Caco-2 (cell line): Measurements from ENCODE around the gene ALK. TPM values are rescaled to one million over a fixed set of nuclear protein-coding genes. Genes with fewer than 3 reads are reported as not detected.

ENCODE experiments used
- BruUV-seq: library from RNA; stranded (reverse); fragments of 400-500 nt; replicated peaks from 2 replicates; lab custom pipeline; 2021; lab: Mats Ljungman, UMichigan
- CTCF ChIA-PET: fragments of 300-600 bp; sonication (Branson Sonifier 250); formaldehyde crosslinking; loops from one replicate; lab custom pipeline; 2022; ENCODE audit warnings: antibody characterized with exemption; lab: Charles Lee
- POLR2A ChIA-PET: fragments of 300-600 bp; sonication (Branson Sonifier 250); formaldehyde crosslinking; loops from one replicate; lab custom pipeline; 2022; ENCODE audit warnings: antibody characterized with exemption; lab: Charles Lee
- DNase-seq, 2 experiments: peaks; one replicate each; pipeline versions ENCODE4 v3.0.0 to v3.0.0-alpha.2; 2020 to 2022
- H3K27me3 ChIP-seq: replicated peaks from 2 replicates; pipeline ENCODE4 v1.6.0; 2011; ENCODE audit warnings: low read length; ENCODE audit not compliant: control insufficient read depth, insufficient read depth
- H3K36me3 ChIP-seq: 2 replicates; pipeline ENCODE4 v1.5.1; 2011; ENCODE audit warnings: low read length; ENCODE audit not compliant: control insufficient read depth, insufficient read depth
- H3K4me1 ChIP-seq: fragments of 250-450 bp; sonication (Bioruptor Pico); 2 replicates; pipeline ENCODE4 v1.5.1; 2020; ENCODE audit warnings: mild to moderate bottlenecking
- H3K4me3 ChIP-seq: 2 replicates; pipeline ENCODE4 v1.5.1; 2011; ENCODE audit warnings: low read depth, mild to moderate bottlenecking, control low read depth, low read length
- H3K9me3 ChIP-seq: fragments of 250-450 bp; sonication (Bioruptor Pico); 2 replicates; pipeline ENCODE4 v1.5.1; 2020; ENCODE audit warnings: mild to moderate bottlenecking, moderate library complexity
- H3K27ac Mint-ChIP-seq: one replicate; pipeline ENCODE4 v1.8.0; 2022; ENCODE audit warnings: mixed read lengths; ENCODE audit not compliant: unreplicated experiment
- H3K27me3 Mint-ChIP-seq: one replicate; pipeline ENCODE4 v1.8.0; 2022; ENCODE audit warnings: mixed read lengths; ENCODE audit not compliant: insufficient read depth, unreplicated experiment
- H3K36me3 Mint-ChIP-seq: one replicate; pipeline ENCODE4 v1.8.0; 2022; ENCODE audit warnings: mild to moderate bottlenecking, mixed read lengths; ENCODE audit not compliant: insufficient read depth, unreplicated experiment
- H3K4me1 Mint-ChIP-seq: one replicate; pipeline ENCODE4 v1.8.0; 2022; ENCODE audit warnings: low read depth, mixed read lengths; ENCODE audit not compliant: unreplicated experiment
- H3K4me3 Mint-ChIP-seq: one replicate; pipeline ENCODE4 v1.8.0; 2022; ENCODE audit warnings: mild to moderate bottlenecking, moderate library complexity, mixed read lengths; ENCODE audit not compliant: unreplicated experiment
- H3K9me3 Mint-ChIP-seq: one replicate; pipeline ENCODE4 v1.8.0; 2022; ENCODE audit warnings: mixed read lengths; ENCODE audit not compliant: unreplicated experiment
- intact Hi-C: fragments of 100-400 bp; cut with micrococcal nuclease; formaldehyde crosslinking; loops from one replicate; pipeline ENCODE4 v1.10.0; 2022; ENCODE audit not compliant: unreplicated experiment
- total RNA-seq: library from RNA; stranded (reverse); gene quantifications from 2 replicates; pipeline ENCODE4 v1.2.3, GENCODE V29; 2022
- TF ChIP-seq, protein P1 (sequence below), 2 experiments: fragments of 200-600 bp in 1 of 2; IDR thresholded peaks; 1 replicate in 1 of 2; 2 replicates in 1 of 2; pipeline versions ENCODE4 v1.5.1 to v1.8.0; 2011 to 2022; ENCODE audit warnings: antibody characterized with exemption in 1 of 2, control low read depth in 1 of 2, inconsistent platforms in 1 of 2, low read depth in 1 of 2, low read length in 1 of 2, mild to moderate bottlenecking in 1 of 2, moderate library complexity in 1 of 2; ENCODE audit not compliant: insufficient read depth in 1 of 2, severe bottlenecking in 1 of 2, unreplicated experiment in 1 of 2

Gene ALK
- total RNA-seq, 1 experiment from 2014 or later, result 0.11 TPM

GRCh38 chr2:29456429-29456828 lies 465.0 kb downstream of the ALK start:
- intact Hi-C loops, result no loop called here
- H3K36me3 Mint-ChIP-seq, result no peaks in the 10 kb centered on the region
- no peak overlapping the region for H3K27ac Mint-ChIP-seq
- H3K4me1 ChIP-seq, result no peaks in the 10 kb centered on the region
- no peaks in the 10 kb centered on the region for H3K36me3 ChIP-seq
- no peak overlapping the region for H3K4me3 Mint-ChIP-seq
- CTCF ChIA-PET, result no interaction called here
- no peak overlapping the region for H3K4me3 ChIP-seq
- POLR2A ChIA-PET, result no interaction called here
- no peaks in the 10 kb centered on the region for H3K9me3 Mint-ChIP-seq
- H3K4me1 Mint-ChIP-seq, result no peaks in the 10 kb centered on the region
- no peaks in the 10 kb centered on the region for H3K9me3 ChIP-seq
- no TSS peak for BruUV-seq
- no peaks in the 10 kb centered on the region for H3K27me3 ChIP-seq
- no peak for DNase-seq
- TF ChIP-seq, protein P1, sequence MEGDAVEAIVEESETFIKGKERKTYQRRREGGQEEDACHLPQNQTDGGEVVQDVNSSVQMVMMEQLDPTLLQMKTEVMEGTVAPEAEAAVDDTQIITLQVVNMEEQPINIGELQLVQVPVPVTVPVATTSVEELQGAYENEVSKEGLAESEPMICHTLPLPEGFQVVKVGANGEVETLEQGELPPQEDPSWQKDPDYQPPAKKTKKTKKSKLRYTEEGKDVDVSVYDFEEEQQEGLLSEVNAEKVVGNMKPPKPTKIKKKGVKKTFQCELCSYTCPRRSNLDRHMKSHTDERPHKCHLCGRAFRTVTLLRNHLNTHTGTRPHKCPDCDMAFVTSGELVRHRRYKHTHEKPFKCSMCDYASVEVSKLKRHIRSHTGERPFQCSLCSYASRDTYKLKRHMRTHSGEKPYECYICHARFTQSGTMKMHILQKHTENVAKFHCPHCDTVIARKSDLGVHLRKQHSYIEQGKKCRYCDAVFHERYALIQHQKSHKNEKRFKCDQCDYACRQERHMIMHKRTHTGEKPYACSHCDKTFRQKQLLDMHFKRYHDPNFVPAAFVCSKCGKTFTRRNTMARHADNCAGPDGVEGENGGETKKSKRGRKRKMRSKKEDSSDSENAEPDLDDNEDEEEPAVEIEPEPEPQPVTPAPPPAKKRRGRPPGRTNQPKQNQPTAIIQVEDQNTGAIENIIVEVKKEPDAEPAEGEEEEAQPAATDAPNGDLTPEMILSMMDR (IDR thresholded peaks at IDR 0.05; ENCODE audit: insufficient read depth in 1 of 2, low read depth in 1 of 2, low read length in 1 of 2, severe bottlenecking in 1 of 2, unreplicated experiment in 1 of 2), result no peak
- H3K27me3 Mint-ChIP-seq, result peaks cover 21% of the 10 kb centered on the region

DNA sequence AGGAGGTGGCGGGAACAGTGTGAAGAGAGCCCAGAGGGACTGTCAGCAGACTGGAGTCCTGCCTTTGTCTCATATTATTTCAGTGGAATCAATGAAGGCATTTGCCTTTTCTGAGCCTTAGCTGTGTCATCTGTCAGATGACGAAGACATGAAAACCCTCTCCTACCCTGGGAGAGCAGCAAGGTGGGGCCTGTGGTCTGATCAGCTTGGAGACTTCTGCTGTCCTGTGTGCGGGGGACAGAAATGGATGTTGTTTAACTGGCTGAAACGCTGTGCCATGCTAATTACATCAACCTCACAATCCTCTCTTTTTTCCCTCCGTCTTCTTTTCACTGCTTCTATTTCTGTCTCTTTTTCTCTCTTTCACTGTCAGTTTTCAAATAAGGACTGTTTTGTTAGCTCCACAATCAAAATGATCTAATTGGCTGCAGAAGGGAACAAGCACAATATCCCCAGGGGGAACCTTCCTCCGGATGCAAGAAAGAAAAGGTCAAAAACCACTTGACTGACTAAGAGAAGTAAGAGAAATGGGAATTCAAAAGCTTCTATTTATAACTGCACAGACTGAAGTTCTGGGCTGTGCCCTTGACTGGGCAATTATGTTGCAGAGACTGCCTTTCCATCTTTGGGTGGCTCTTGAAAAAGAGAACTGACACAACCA lies 466.1 kb downstream of the ALK start:
- Mint-ChIP-seq H3K27me3 (peaks cover 20% of the 10 kb centered on the region), H3K4me1 (no peaks in the 10 kb centered on the region), H3K9me3 (no peaks in the 10 kb centered on the region), H3K4me3 (no peak overlapping the region), H3K27ac (no peak overlapping the region), H3K36me3 (no peaks in the 10 kb centered on the region)
- no peak for DNase-seq
- Histone ChIP-seq H3K9me3 (no peaks in the 10 kb centered on the region), H3K4me1 (no peaks in the 10 kb centered on the region), H3K27me3 (no peaks in the 10 kb centered on the region), H3K36me3 (no peaks in the 10 kb centered on the region), H3K4me3 (no peak overlapping the region)
- BruUV-seq, result no TSS peak
- intact Hi-C loops, result no loop called here
- ChIA-PET CTCF (no interaction called here), POLR2A (no interaction called here)
- TF ChIP-seq, protein P1 (IDR thresholded peaks at IDR 0.05; ENCODE audit: insufficient read depth in 1 of 2, low read depth in 1 of 2, low read length in 1 of 2, severe bottlenecking in 1 of 2, unreplicated experiment in 1 of 2), result no peak

DNA sequence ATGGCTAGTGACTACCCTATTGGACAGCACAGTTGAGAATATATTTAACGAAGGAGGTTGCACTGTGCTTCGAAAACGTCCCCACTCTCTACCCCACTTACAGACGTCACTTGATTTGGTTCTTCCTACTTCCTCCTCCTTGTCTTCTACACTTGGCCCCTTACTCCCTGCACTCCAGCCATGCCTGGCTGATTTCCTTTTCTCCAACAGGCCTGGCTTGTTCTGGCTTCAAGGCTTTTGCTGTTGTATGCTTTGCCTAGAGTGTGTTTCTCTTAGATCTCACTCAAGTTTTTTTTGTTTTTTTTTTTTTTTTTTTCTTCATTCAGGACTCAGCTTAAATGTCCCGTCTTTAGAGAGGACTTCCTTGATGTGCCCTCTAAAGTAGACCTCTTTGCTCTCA lies 469.4 kb downstream of the ALK start:
- POLR2A ChIA-PET, result no interaction called here
- Mint-ChIP-seq H3K27me3 (peaks cover 21% of the 10 kb centered on the region), H3K36me3 (no peaks in the 10 kb centered on the region), H3K4me1 (no peaks in the 10 kb centered on the region), H3K9me3 (no peaks in the 10 kb centered on the region), H3K27ac (no peak overlapping the region), H3K4me3 (no peak overlapping the region)
- Histone ChIP-seq H3K4me3 (no peak overlapping the region), H3K4me1 (no peaks in the 10 kb centered on the region), H3K36me3 (no peaks in the 10 kb centered on the region), H3K9me3 (no peaks in the 10 kb centered on the region), H3K27me3 (no peaks in the 10 kb centered on the region)
- intact Hi-C loops, result no loop called here
- CTCF ChIA-PET, result no interaction called here
- no TSS peak for BruUV-seq
- no peak for DNase-seq
- TF ChIP-seq, protein P1 (IDR thresholded peaks at IDR 0.05; ENCODE audit: insufficient read depth in 1 of 2, low read depth in 1 of 2, low read length in 1 of 2, severe bottlenecking in 1 of 2, unreplicated experiment in 1 of 2), result no peak
